Measurements from ENCODE around the gene TTLL12.
"Not testable (repeated sequence)": the region's sequence is repeated elsewhere in the genome, so short reads cannot be mapped to it uniquely, and the experiment has no call there.

Gene TTLL12

DNA sequence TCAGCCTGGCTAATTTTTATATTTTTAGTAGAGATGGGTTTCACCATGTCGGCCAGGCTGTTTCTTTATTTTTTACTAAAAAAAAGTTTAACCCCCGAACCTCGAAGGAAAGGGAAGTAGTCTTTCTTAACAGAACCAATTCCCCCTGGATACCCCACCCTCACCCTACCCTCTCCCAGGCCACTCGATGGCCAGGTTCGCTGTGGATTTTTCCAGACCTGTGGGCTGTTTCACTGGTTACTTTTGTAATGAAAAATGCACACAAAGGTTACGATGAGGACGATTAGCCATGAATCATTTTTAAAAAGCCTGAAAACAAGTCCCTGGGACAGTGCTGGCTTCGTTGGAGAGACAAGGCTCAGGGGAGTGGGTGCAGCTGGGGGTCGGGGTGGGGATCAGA is 33.0 kb downstream of the TTLL12 start:
- FAIRE-seq (no peak), DNase-seq (ENCODE audit: insufficient read length, low spot score) (no peak)
- no peak for TF ChIP-seq POU2F2 (IDR thresholded peaks at IDR 0.05; ENCODE audit: low read depth, low read length)
- TF ChIP-seq POLR2A (IDR thresholded peaks at IDR 0.05; ENCODE audit: low read depth, low read length) = no peak
- TF ChIP-seq PAX5 (IDR thresholded peaks at IDR 0.05; ENCODE audit: insufficient read depth, low read length, severe bottlenecking) = no peak
- TF ChIP-seq POLR2AphosphoS5 (IDR thresholded peaks at IDR 0.05; ENCODE audit: low read depth, low read length) = no peak
- no peak for TF ChIP-seq SPI1 (IDR thresholded peaks at IDR 0.05; ENCODE audit: low read depth, low read length)
- no peak for TF ChIP-seq TAF1 (IDR thresholded peaks at IDR 0.05; ENCODE audit: low read depth, low read length)

DNA sequence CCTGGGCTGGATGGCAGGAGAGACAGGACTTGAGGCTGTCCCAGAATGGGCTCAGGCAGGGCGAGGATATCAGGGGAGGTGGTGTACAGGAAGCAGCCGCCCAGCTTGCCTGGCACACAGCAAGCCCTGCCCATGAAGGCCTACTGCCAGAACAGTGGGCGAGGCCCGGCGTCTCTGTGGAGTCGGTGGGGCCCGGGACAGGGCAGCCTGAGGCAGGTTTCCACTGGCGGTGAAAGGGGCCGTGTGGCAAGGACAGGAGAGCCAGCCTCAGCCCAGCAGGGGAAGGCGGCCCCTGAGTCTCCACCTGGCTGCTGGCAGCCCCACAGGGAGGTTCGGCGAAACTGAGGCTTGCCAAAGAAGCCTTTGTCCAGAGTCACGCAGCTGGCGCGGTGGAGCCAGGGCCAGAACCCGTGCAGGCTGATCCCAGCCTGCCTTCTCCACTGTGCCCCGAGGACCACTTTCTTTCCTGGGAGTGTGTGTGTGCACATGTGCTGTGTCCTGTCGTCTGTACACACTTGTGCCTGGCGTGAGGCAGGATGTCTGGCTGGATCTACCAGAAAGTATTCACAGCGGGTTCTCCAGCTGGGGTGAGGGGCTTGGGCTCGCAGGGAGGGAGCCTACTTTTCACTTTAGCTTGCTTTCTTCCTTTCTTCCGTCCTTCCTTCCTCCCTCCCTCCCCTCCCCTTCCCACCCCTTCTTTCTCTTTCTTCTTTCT is 34.4 kb downstream of the TTLL12 start:
- DNase-seq (ENCODE audit: insufficient read length, low spot score) = no peak
- FAIRE-seq = peak; percentile 90
- no peak for TF ChIP-seq SPI1 (IDR thresholded peaks at IDR 0.05; ENCODE audit: low read depth, low read length)

DNA sequence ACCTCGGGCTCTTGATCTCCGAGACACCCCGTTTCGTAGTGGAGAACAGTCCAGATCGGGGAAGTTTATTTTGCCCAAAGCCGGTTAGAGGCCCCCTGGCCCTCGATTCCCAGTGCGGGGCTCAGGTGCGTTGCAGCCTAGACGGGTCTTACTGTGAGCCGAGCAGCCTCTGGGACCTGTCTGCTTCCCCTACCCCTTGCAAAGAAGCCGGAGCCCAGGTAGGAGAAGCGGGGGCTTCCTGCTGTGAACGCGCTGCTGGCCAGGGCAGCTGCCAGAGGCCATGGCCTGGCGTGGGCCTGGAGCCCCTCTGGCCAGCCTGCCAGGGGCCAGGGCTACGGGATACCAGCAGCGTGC is 35.0 kb downstream of the TTLL12 start:
- FAIRE-seq (peak; percentile 38), DNase-seq (ENCODE audit: insufficient read length, low spot score) (no peak)

DNA sequence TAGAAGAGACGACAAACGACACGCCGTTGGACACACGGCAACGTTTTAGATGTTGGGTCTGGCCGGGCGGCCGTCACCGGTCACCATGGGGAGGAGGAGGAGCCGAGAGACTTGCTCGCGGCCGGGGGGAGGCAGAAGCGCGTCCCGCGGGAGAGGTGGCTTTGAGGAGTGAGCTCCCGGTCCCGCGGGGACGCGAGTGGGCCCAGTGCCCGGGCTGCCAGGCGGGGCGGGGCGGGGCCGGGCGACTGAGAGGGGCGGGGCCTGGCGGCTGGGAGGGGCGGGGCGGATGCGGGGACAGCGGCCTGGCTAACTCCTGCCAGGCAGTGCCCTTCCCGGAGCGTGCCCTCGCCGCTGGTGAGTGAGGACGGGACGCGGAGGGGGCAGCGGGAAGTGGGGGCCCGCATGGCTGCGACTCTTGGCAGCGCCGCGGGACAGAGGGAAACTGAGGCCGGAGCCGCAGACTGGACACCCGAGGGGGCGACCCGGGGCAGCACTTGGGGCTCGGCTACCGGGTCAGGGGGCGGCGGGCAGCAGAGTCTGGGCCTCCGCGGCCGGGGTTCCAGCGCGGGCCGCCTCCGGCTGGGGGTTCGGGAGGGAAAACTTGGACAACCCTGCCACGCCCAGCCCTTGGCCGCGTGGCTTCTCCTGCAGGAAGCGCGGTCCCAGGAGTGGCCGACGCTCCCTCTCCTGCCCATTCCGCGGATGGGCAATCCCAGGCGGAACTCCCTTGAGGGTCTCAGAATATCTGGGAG is 35.5 kb downstream of the TTLL12 start, which contains the start of gene TSPO:
Gene TSPO, plus strand, starts transcription at position 309 of the 752 bp plus-strand sequence. CDS start 7,680 bp downstream, outside the sequence.
- DNase-seq (ENCODE audit: insufficient read length, low spot score) (no peak), FAIRE-seq (peak; percentile 71)
- TF ChIP-seq POLR2AphosphoS5 (IDR thresholded peaks at IDR 0.05; ENCODE audit: low read depth, low read length) = no peak
- TF ChIP-seq POU2F2 (IDR thresholded peaks at IDR 0.05; ENCODE audit: low read depth, low read length) = no peak
- TF ChIP-seq POLR2A (IDR thresholded peaks at IDR 0.05; ENCODE audit: low read depth, low read length) = no peak
- no peak for TF ChIP-seq SPI1 (IDR thresholded peaks at IDR 0.05; ENCODE audit: low read depth, low read length)
- no peak for TF ChIP-seq PAX5 (IDR thresholded peaks at IDR 0.05; ENCODE audit: insufficient read depth, low read length, severe bottlenecking)
- no peak for TF ChIP-seq TAF1 (IDR thresholded peaks at IDR 0.05; ENCODE audit: low read depth, low read length)

More for the DNA sequence above, 35.0 kb downstream of the TTLL12 start:
- TF ChIP-seq POLR2AphosphoS5 (IDR thresholded peaks at IDR 0.05; ENCODE audit: low read depth, low read length) (no peak), POLR2A (IDR thresholded peaks at IDR 0.05; ENCODE audit: low read depth, low read length) (no peak)

DNA sequence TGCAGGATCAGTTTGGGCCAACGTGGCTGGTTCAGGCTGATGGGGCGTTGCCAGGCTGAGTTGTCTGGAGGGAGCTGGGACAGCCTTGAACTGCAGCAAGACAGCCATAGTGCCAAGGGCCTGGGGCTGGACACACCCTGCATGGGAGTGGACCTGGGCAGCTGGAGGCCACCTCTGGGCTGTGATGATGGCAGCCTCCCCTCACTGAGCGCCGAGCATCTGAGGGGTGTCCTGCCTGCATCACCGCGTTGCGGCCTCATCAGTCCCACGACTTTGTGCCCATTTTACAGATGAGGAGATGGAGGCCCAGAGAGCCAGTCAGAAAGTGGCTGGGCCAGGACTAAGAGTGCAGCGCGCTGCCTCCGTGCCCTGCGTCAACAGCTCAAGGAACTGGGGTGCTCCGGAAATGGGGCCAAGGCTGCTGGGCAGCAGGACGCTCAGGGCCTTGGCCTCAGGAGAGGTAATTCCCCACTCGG is 36.2 kb downstream of the TTLL12 start:
- no peak for FAIRE-seq
- TF ChIP-seq SPI1 (IDR thresholded peaks at IDR 0.05; ENCODE audit: low read depth, low read length) = no peak
- TF ChIP-seq PAX5 (IDR thresholded peaks at IDR 0.05; ENCODE audit: insufficient read depth, low read length, severe bottlenecking) = no peak
- TF ChIP-seq POLR2A (IDR thresholded peaks at IDR 0.05; ENCODE audit: low read depth, low read length) = no peak
- no peak for TF ChIP-seq TAF1 (IDR thresholded peaks at IDR 0.05; ENCODE audit: low read depth, low read length)
- no peak for TF ChIP-seq POLR2AphosphoS5 (IDR thresholded peaks at IDR 0.05; ENCODE audit: low read depth, low read length)
- no peak for TF ChIP-seq POU2F2 (IDR thresholded peaks at IDR 0.05; ENCODE audit: low read depth, low read length)
- no peak for DNase-seq (ENCODE audit: insufficient read length, low spot score)

- FAIRE-seq = peak; percentile 62
- DNase-seq (ENCODE audit: insufficient read length, low spot score) = no peak
- TF ChIP-seq PAX5 (IDR thresholded peaks at IDR 0.05; ENCODE audit: insufficient read depth, low read length, severe bottlenecking) (no peak), POLR2AphosphoS5 (IDR thresholded peaks at IDR 0.05; ENCODE audit: low read depth, low read length) (no peak), POLR2A (IDR thresholded peaks at IDR 0.05; ENCODE audit: low read depth, low read length) (no peak), POU2F2 (IDR thresholded peaks at IDR 0.05; ENCODE audit: low read depth, low read length) (no peak), SPI1 (IDR thresholded peaks at IDR 0.05; ENCODE audit: low read depth, low read length) (no peak), TAF1 (IDR thresholded peaks at IDR 0.05; ENCODE audit: low read depth, low read length) (no peak)
These were observed 38.4 kb downstream of the TTLL12 start for GRCh38 chr22:43148581-43148980.

GRCh38 chr22:43147821-43148220 is 39.1 kb downstream of the TTLL12 start:
- DNase-seq (ENCODE audit: insufficient read length, low spot score) (no peak), FAIRE-seq (peak; percentile 91)
- TF ChIP-seq SPI1 (IDR thresholded peaks at IDR 0.05; ENCODE audit: low read depth, low read length) = no peak
- TF ChIP-seq PAX5 (IDR thresholded peaks at IDR 0.05; ENCODE audit: insufficient read depth, low read length, severe bottlenecking) = no peak
- no peak for TF ChIP-seq TAF1 (IDR thresholded peaks at IDR 0.05; ENCODE audit: low read depth, low read length)
- no peak for TF ChIP-seq POLR2A (IDR thresholded peaks at IDR 0.05; ENCODE audit: low read depth, low read length)
- TF ChIP-seq POLR2AphosphoS5 (IDR thresholded peaks at IDR 0.05; ENCODE audit: low read depth, low read length) = no peak
- TF ChIP-seq POU2F2 (IDR thresholded peaks at IDR 0.05; ENCODE audit: low read depth, low read length) = no peak

GRCh38 chr22:43146332-43146731 is 40.6 kb downstream of the TTLL12 start:
- not testable (repeated sequence) for FAIRE-seq; DNase-seq (ENCODE audit: insufficient read length, low spot score)

- FAIRE-seq; DNase-seq (ENCODE audit: insufficient read length, low spot score): not testable (repeated sequence)
These were observed 41.6 kb downstream of the TTLL12 start for GRCh38 chr22:43145371-43145770.

DNA sequence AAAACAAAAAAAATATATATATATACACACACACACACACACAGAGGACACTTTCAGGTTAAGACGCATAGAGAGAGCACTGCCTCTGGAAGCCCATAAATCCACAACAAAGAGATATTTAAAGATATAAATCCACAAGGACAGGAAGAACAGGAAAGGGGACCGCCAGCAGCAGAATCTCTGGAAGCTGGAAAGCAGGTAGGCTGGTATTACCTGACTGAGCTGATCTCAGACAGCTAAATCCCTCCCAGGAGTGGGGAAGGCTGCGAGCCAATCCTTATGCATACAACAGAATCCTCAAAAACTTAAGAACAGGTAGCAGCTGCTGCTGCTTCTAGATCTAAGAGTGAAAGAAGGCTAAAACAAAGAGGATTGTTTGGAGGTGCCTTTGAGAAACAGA is 42.0 kb downstream of the TTLL12 start:
- DNase-seq (ENCODE audit: insufficient read length, low spot score) = no peak
- no peak for FAIRE-seq
- TF ChIP-seq PAX5 (IDR thresholded peaks at IDR 0.05; ENCODE audit: insufficient read depth, low read length, severe bottlenecking) (no peak), POLR2A (IDR thresholded peaks at IDR 0.05; ENCODE audit: low read depth, low read length) (no peak), POU2F2 (IDR thresholded peaks at IDR 0.05; ENCODE audit: low read depth, low read length) (no peak), TAF1 (IDR thresholded peaks at IDR 0.05; ENCODE audit: low read depth, low read length) (no peak), SPI1 (IDR thresholded peaks at IDR 0.05; ENCODE audit: low read depth, low read length) (no peak), POLR2AphosphoS5 (IDR thresholded peaks at IDR 0.05; ENCODE audit: low read depth, low read length) (no peak)

Measured in GM12891 (cell line).